BLaER1 treated with 17β-estradiol and CSF1 and Interleukin-3, amounts not matched to agents 10 nM and 100 nM (cell line): ENCODE data around the gene NVL.

Experiments
- H3K27ac ChIP-seq, 11 experiments: shearing (Covaris generic); formaldehyde crosslinking; 2 replicates each; pipeline ENCODE4 v1.8.1; 2022
- H3K27me3 ChIP-seq, 11 experiments: shearing (Covaris generic); formaldehyde crosslinking; 2 replicates each; pipeline ENCODE4 v1.8.1; 2022
- H3K36me3 ChIP-seq, 11 experiments: shearing (Covaris generic); formaldehyde crosslinking; 2 replicates each; pipeline ENCODE4 v1.8.1; 2022
- H3K4me1 ChIP-seq, 10 experiments: shearing (Covaris generic); formaldehyde crosslinking; 2 replicates each; pipeline ENCODE4 v1.8.1; 2022
- H3K4me2 ChIP-seq, 11 experiments: shearing (Covaris generic); formaldehyde crosslinking; 2 replicates each; pipeline ENCODE4 v1.8.1; 2022
- H3K4me3 ChIP-seq, 10 experiments: shearing (Covaris generic); formaldehyde crosslinking; 2 replicates each; pipeline ENCODE4 v1.8.1; 2022
- H3K9ac ChIP-seq, 11 experiments: shearing (Covaris generic); formaldehyde crosslinking; 2 replicates each; pipeline ENCODE4 v1.8.1; 2022
- H3K9me3 ChIP-seq, 11 experiments: shearing (Covaris generic); formaldehyde crosslinking; replicated peaks in 1 of 11; 2 replicates each; pipeline ENCODE4 v1.8.1; 2022
- H4K20me1 ChIP-seq, 11 experiments: shearing (Covaris generic); formaldehyde crosslinking; 2 replicates each; pipeline ENCODE4 v1.8.1; 2022
- Cebpa-rat ChIP-seq, 11 experiments: shearing (Covaris generic); IDR thresholded peaks; 2 replicates each; pipeline ENCODE4 v1.8.1; 2022

Gene NVL

DNA sequence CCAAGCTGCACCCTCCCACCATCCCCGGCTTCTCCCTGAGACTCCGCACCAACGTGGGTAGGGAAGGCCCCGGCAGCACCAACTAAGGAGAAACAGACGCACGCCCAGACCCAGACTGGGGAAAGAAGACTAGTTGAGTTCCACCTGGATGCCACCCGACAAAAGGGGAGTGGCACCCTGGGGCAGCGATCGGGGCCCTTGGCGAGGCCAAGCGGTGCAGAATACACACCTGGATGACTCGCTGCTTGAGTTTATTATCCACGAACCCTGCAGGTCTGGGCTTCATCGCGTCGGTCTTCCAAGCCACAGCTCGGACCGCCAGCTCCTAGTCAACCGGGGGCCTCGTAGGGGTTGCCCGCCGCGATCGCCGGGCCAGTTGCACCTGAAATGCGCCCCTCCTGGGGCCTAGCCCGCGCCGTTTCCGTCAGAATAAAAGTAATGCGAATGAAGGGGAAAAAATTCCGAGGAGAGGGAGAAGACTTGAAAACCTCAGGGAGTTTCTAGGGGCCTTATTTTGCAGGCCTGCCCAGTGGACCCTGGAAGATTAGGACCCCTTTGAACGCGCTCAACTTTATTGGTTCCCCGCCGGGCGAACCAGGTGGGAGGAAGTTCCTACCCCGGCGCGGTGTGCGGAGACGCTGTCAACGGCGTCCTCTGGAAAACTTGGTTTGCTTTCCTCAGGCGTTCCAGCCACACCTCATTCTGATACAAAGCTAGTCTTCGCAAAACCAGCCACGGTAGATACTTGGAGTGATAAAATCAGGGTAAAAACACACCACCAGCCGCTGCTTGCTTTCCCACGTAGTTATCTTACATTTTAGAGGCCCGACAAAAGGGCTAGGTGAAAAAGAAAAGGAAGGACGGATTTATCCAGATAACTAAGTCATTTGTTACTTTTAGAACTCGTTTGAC is at the start of gene NVL:
Gene NVL, minus strand, starts transcription at position 331 of the 912 bp plus-strand sequence. Its CDS starts 45 bp downstream, at position 286.
- no peak for TF ChIP-seq Cebpa-rat (IDR thresholded peaks at IDR 0.05)
- H3K36me3 ChIP-seq = peaks cover 14 to 29% (median 23%) of the 10 kb centered on the region in 11 experiments; a peak in 21 of 22 replicates
- peak within 1 kb of the TSS; percentile 93 to 99 (median 98) for H3K27ac ChIP-seq
- no peaks in the 10 kb centered on the region for H3K27me3 ChIP-seq
- peak within 1 kb of the TSS; percentile 66 to 95 (median 89) for H3K4me2 ChIP-seq
- H3K9me3 ChIP-seq = no peaks in the 10 kb centered on the region
- peaks cover 0 to 42% (median 16%) of the 10 kb centered on the region in 11 experiments; a peak in 10 of 22 replicates for H4K20me1 ChIP-seq
- H3K9ac ChIP-seq = peak within 1 kb of the TSS; percentile 89 to 97 (median 96)
- peaks cover 43 to 51% (median 44%) of the 10 kb centered on the region in 10 experiments for H3K4me1 ChIP-seq
- H3K4me3 ChIP-seq = peak within 1 kb of the TSS; percentile 78 to 96 (median 88)

DNA sequence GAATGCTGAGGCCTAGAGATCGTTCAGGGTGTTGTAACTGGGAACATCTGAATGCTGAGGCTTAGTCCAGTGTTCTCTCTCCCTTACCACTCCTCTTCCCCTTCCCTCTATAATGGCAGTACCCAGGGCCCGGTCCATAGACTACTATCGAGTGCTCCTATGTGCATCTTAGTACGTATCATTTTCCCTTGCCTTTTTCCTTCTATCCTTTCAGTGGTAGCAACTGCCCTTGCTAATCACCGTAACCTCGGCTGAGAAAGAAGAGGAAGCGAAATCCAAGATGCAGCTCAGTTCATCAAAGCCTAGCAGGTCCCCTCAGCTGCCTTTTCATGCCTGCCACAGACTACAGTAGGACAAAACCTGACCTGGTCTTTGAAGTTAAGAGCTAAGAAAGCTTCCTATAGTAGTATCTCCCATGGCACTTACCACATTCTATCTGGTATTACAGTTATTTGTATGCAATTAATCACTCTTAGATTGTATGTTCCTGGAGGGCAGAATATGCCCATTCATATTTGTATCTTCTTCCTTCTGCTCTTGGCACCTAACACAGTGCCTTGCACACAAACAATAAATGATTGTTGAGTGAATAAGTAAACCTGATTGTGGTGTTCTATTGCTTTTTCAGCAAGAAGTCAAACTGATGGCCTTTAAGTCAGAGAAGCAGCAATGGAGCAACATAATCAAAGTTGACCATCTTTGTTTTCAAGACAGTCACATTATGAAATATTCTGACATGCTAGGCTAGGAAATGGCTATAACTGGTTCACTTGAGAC is 49.1 kb upstream of the NVL start:
- peak overlapping the region in 10 of 11 experiments; percentile 41 to 77 (median 70); a peak in 18 of 22 replicates for H3K27ac ChIP-seq
- peak overlapping the region; percentile 66 to 95 (median 84) for H3K4me2 ChIP-seq
- H3K4me3 ChIP-seq = peak overlapping the region in 1 of 10 experiments; percentile 37; a peak in 1 of 20 replicates
- no peak for TF ChIP-seq Cebpa-rat (IDR thresholded peaks at IDR 0.05)
- H4K20me1 ChIP-seq = peaks cover 11 to 93% (median 23%) of the 10 kb centered on the region in 11 experiments; a peak in 15 of 22 replicates
- H3K9me3 ChIP-seq = no peaks in the 10 kb centered on the region
- H3K36me3 ChIP-seq = peaks cover 41 to 55% (median 44%) of the 10 kb centered on the region in 11 experiments
- peaks cover 24 to 89% (median 59%) of the 10 kb centered on the region in 10 experiments for H3K4me1 ChIP-seq
- H3K9ac ChIP-seq = peak overlapping the region in 9 of 11 experiments; percentile 3 to 48 (median 33); a peak in 11 of 22 replicates
- peaks cover 0 to 6% (median 0%) of the 10 kb centered on the region in 11 experiments; a peak in 3 of 22 replicates for H3K27me3 ChIP-seq

DNA sequence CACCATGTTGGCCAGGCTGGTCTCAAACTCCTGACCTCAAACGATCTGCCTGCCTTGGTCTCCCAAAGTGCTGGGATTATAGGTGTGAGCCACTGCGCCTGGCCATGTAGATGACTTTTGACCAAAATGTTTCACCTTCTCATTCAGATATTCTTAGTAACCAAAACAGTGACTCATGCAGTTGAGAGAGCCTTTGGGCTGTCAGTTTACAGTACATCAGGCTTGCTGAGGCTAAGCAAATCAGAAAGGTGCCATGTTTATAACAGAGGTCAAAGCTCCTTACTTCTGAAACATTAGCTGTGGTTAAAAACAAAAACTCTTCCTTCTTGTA is 47.7 kb upstream of the NVL start:
- H3K4me3 ChIP-seq = no peak overlapping the region
- H3K27me3 ChIP-seq = peaks cover 0 to 6% (median 0%) of the 10 kb centered on the region in 11 experiments; a peak in 3 of 22 replicates
- peaks cover 55 to 69% (median 57%) of the 10 kb centered on the region in 11 experiments for H3K36me3 ChIP-seq
- peak overlapping the region in 3 of 11 experiments; percentile 11 to 41 (median 27); a peak in 3 of 22 replicates for H3K9ac ChIP-seq
- H4K20me1 ChIP-seq = peaks cover 11 to 93% (median 32%) of the 10 kb centered on the region in 11 experiments; a peak in 15 of 22 replicates
- peak overlapping the region in 8 of 11 experiments; percentile 35 to 80 (median 61); a peak in 15 of 22 replicates for H3K4me2 ChIP-seq
- no peaks in the 10 kb centered on the region for H3K9me3 ChIP-seq
- H3K27ac ChIP-seq = peak overlapping the region in 10 of 11 experiments; percentile 10 to 72 (median 48); a peak in 12 of 22 replicates
- no peak for TF ChIP-seq Cebpa-rat (IDR thresholded peaks at IDR 0.05)
- H3K4me1 ChIP-seq = peaks cover 24 to 75% (median 52%) of the 10 kb centered on the region in 10 experiments

DNA sequence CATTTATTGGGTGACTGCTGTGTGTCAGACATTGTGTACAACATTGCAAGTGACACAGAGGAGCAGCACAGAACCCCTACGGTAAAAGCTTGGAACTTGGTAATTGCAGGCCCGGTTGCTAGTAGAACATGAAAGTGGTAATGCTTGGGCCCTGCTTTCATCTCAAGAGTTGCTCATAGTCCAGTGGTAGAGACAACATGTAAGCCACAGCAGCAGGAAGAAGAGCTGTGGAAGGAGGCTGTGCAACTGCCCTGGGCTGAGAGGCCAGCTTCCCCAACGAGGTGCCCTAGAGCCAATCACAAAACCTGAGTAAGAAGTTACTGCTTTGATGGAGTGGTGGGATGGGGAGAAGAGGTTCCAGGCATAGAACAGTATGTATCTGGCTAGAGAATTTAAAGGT is 45.1 kb upstream of the NVL start:
- Histone ChIP-seq H3K9me3 (no peaks in the 10 kb centered on the region), H3K4me1 (peaks cover 14 to 49% (median 35%) of the 10 kb centered on the region in 10 experiments), H4K20me1 (peaks cover 11 to 89% (median 38%) of the 10 kb centered on the region in 11 experiments; a peak in 16 of 22 replicates), H3K4me3 (no peak overlapping the region), H3K36me3 (peaks cover 76 to 89% (median 82%) of the 10 kb centered on the region in 11 experiments), H3K9ac (no peak overlapping the region), H3K27me3 (no peaks in the 10 kb centered on the region), H3K4me2 (no peak overlapping the region; a peak in 1 of 22 replicates), H3K27ac (no peak overlapping the region)
- TF ChIP-seq Cebpa-rat (IDR thresholded peaks at IDR 0.05) = no peak

DNA sequence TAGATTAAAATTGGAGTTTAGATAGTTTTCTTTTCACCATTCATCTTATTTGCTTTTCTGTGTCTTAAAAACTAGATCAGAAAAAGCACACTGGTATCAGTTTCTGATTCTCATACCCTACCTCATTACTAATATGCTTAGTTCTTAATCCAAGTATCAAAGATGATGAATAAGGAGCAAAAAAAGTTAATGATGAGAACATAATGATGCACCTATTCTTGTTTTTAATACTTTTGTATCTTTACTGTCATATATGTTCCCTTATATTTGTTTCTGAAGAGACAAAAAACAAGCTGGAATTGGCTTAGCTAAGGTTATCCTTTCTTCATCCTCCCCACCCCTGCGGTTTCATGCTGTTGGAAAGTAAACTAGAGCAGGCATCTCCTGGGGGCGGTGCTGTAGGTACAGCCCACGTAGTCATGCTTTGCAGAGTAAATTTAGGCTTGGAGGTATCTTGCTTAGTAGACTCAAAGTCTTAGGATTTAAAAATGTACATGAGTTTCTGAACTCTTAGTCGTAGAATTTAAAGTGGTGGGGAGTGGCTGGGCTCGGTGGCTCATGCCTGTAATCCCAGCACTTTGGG is 43.1 kb upstream of the NVL start:
- no peak overlapping the region for H3K27ac ChIP-seq
- no peaks in the 10 kb centered on the region for H3K9me3 ChIP-seq
- no peaks in the 10 kb centered on the region for H3K27me3 ChIP-seq
- TF ChIP-seq Cebpa-rat (IDR thresholded peaks at IDR 0.05) = no peak
- H3K4me3 ChIP-seq = no peak overlapping the region
- H3K4me1 ChIP-seq = peaks cover 0 to 30% (median 16%) of the 10 kb centered on the region in 10 experiments; a peak in 16 of 20 replicates
- no peak overlapping the region for H3K4me2 ChIP-seq
- peaks cover 11 to 81% (median 36%) of the 10 kb centered on the region in 11 experiments; a peak in 16 of 22 replicates for H4K20me1 ChIP-seq
- H3K9ac ChIP-seq = no peak overlapping the region
- H3K36me3 ChIP-seq = peaks cover 96 to 100% (median 100%) of the 10 kb centered on the region in 11 experiments

DNA sequence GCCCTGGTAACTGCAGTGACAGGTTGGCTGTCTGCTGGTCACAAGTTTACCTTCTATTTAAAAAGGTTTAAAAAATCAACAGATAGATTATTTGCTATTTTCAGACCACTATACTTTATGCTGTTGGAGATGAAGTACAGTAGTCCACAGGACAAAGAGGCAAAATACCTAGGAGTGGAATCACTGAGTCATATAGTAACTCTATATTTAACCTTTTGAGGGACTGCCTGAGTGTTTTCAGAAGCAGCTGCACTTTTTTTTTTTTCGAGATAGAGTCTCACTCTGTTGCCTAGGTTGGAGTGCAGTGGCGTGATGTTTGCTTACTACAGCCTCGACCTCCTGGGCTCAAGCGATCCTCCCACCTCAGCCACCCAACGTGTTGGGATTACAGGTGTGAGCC is 38.4 kb upstream of the NVL start:
- peaks cover 8 to 74% (median 38%) of the 10 kb centered on the region in 11 experiments; a peak in 18 of 22 replicates for H4K20me1 ChIP-seq
- no peak for TF ChIP-seq Cebpa-rat (IDR thresholded peaks at IDR 0.05)
- H3K4me2 ChIP-seq = no peak overlapping the region
- no peak overlapping the region for H3K4me3 ChIP-seq
- no peak overlapping the region for H3K9ac ChIP-seq
- no peaks in the 10 kb centered on the region for H3K9me3 ChIP-seq
- H3K27me3 ChIP-seq = no peaks in the 10 kb centered on the region
- H3K27ac ChIP-seq = no peak overlapping the region
- peaks cover 95 to 100% (median 99%) of the 10 kb centered on the region in 11 experiments for H3K36me3 ChIP-seq
- no peaks in the 10 kb centered on the region for H3K4me1 ChIP-seq

DNA sequence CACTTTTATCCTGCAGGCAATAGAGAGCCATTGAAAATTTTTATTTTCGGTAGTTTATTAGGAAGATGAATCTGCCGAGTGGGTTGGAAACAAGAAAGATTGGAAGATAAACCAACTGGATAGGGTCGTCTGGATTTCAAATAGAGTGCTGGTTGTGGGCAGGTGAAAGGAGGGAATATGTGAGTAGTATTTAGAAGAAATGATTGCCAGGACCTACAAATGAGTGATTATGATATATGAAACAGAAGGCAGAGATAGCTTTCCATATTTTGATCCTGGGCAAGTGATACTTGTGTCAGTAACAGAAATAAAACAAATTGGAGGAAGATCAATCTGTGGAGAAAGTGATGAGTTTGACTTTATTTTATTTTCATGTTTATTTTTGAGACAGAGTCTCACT is 29.2 kb upstream of the NVL start:
- Histone ChIP-seq H3K9ac (0 out of 22 replicates have a peak overlapping the region, but pooled peaks of 1 of the 11 experiments have one; percentile 17), H4K20me1 (peaks cover 35 to 64% (median 54%) of the 10 kb centered on the region in 11 experiments; a peak in 20 of 22 replicates), H3K36me3 (peaks cover 16 to 46% (median 37%) of the 10 kb centered on the region in 11 experiments; a peak in 21 of 22 replicates), H3K4me3 (no peak overlapping the region), H3K4me1 (peaks cover 13 to 26% (median 24%) of the 10 kb centered on the region in 10 experiments), H3K9me3 (0 out of 22 replicates have a peak, but pooled peaks cover 0 to 3% (median 0%) of the 10 kb centered on the region in 11 experiments), H3K27me3 (no peaks in the 10 kb centered on the region), H3K27ac (no peak overlapping the region), H3K4me2 (peak overlapping the region in 9 of 11 experiments; percentile 79 to 95 (median 87); a peak in 12 of 22 replicates)
- no peak for TF ChIP-seq Cebpa-rat (IDR thresholded peaks at IDR 0.05)

DNA sequence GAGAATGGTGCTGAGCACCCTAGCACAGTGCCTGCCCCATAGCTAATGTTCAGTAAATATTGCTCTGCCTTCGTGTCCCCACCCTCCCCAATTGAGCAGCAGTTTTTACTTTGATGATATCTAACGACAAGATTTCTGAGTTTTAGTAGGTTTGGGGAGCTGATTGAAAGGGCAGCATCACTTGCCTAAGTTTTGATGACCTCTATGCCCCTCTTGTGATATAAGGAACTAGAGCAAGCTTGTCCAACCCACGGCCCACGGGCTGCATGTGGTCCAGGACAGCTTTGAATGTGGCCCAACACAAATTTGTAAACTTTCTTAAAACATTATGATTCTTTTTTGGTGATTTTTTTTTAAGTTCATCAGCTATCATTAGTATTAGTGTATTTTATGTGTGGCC is 28.3 kb upstream of the NVL start:
- H3K4me3 ChIP-seq = peak overlapping the region; percentile 87 to 100 (median 93)
- H3K4me1 ChIP-seq = peaks cover 13 to 26% (median 24%) of the 10 kb centered on the region in 10 experiments
- no peak for TF ChIP-seq Cebpa-rat (IDR thresholded peaks at IDR 0.05)
- H4K20me1 ChIP-seq = peaks cover 29 to 54% (median 45%) of the 10 kb centered on the region in 11 experiments; a peak in 17 of 22 replicates
- peaks cover 10 to 37% (median 28%) of the 10 kb centered on the region in 11 experiments; a peak in 21 of 22 replicates for H3K36me3 ChIP-seq
- H3K9ac ChIP-seq = peak overlapping the region in 10 of 11 experiments; percentile 80 to 96 (median 94); a peak in 17 of 22 replicates
- H3K27me3 ChIP-seq = no peaks in the 10 kb centered on the region
- H3K9me3 ChIP-seq = 0 out of 22 replicates have a peak, but pooled peaks cover 0 to 3% (median 0%) of the 10 kb centered on the region in 11 experiments
- peak overlapping the region; percentile 76 to 95 (median 86) for H3K4me2 ChIP-seq
- peak overlapping the region in 7 of 11 experiments; percentile 87 to 94 (median 90); a peak in 9 of 22 replicates for H3K27ac ChIP-seq
